AG20443 (cell line): ENCODE results near the gene NACA2.
"Not testable (repeated sequence)": the region's sequence is repeated elsewhere in the genome, so short reads cannot be mapped to it uniquely, and the experiment has no call there.

Source experiments
- DNase-seq: peaks from one replicate; pipeline ENCODE4 v3.0.0; 2012; ENCODE audit warnings: low spot score, mixed read lengths

NACA2 gene

GRCh38 chr17:61591018-61591417 is at the start of gene NACA2:
Gene NACA2, minus strand, starts transcription at chr17:61591219. Its CDS starts 39 bp downstream, at chr17:61591180.
- no peak for DNase-seq

- DNase-seq, result no peak
Measured at GRCh38 chr17:61639818-61640217, 48.8 kb upstream of the NACA2 start.

GRCh38 chr17:61638087-61638486 is 47.1 kb upstream of the NACA2 start:
- DNase-seq, result no peak

- peak; percentile 18 for DNase-seq
Measured at GRCh38 chr17:61635913-61636432, 45.0 kb upstream of the NACA2 start.

- no peak for DNase-seq
Measured at GRCh38 chr17:61634942-61635538, 44.0 kb upstream of the NACA2 start.

GRCh38 chr17:61634011-61634539 is 43.1 kb upstream of the NACA2 start:
- DNase-seq, result no peak

- DNase-seq, result no peak
Measured at GRCh38 chr17:61632826-61633225, 41.8 kb upstream of the NACA2 start.

GRCh38 chr17:61631800-61632199 is 40.8 kb upstream of the NACA2 start:
- DNase-seq, result no peak

- not testable (repeated sequence) for DNase-seq
Measured at GRCh38 chr17:61628158-61628557, 37.1 kb upstream of the NACA2 start.

GRCh38 chr17:61627658-61628057 is 36.6 kb upstream of the NACA2 start:
- DNase-seq, result no peak

GRCh38 chr17:61627125-61627524 is 36.1 kb upstream of the NACA2 start:
- DNase-seq, result no peak

GRCh38 chr17:61625564-61625963 is 34.5 kb upstream of the NACA2 start:
- no peak for DNase-seq

GRCh38 chr17:61624951-61625350 is 33.9 kb upstream of the NACA2 start:
- DNase-seq, result no peak

GRCh38 chr17:61621317-61621716 is 30.3 kb upstream of the NACA2 start:
- no peak for DNase-seq

- no peak for DNase-seq
Measured at GRCh38 chr17:61619953-61620352, 28.9 kb upstream of the NACA2 start.

- DNase-seq, result no peak
Measured at GRCh38 chr17:61619493-61619892, 28.5 kb upstream of the NACA2 start.

GRCh38 chr17:61618950-61619349 is 27.9 kb upstream of the NACA2 start:
- no peak for DNase-seq

- no peak for DNase-seq
Measured at GRCh38 chr17:61617330-61617729, 26.3 kb upstream of the NACA2 start.

- DNase-seq, result no peak
Measured at GRCh38 chr17:61616783-61617182, 25.8 kb upstream of the NACA2 start.

- DNase-seq, result no peak
Measured at GRCh38 chr17:61614219-61614618, 23.2 kb upstream of the NACA2 start.

- DNase-seq, result no peak
Measured at GRCh38 chr17:61611323-61611722, 20.3 kb upstream of the NACA2 start.

- DNase-seq, result no peak
Measured at GRCh38 chr17:61605692-61606091, 14.7 kb upstream of the NACA2 start.

- no peak for DNase-seq
Measured at GRCh38 chr17:61601297-61601696, 10.3 kb upstream of the NACA2 start.

GRCh38 chr17:61600621-61601020 is 9.6 kb upstream of the NACA2 start:
- no peak for DNase-seq
